ENCODE data around the gene ZFAND3. TPM values are rescaled to one million over a fixed set of nuclear protein-coding genes. Genes with fewer than 3 reads are reported as not detected.

The ZFAND3 gene
- polyA plus RNA-seq, 2 of the 4 experiments (the other 2 are of a cell fraction), result 12.0 to 50.0 TPM

DNA sequence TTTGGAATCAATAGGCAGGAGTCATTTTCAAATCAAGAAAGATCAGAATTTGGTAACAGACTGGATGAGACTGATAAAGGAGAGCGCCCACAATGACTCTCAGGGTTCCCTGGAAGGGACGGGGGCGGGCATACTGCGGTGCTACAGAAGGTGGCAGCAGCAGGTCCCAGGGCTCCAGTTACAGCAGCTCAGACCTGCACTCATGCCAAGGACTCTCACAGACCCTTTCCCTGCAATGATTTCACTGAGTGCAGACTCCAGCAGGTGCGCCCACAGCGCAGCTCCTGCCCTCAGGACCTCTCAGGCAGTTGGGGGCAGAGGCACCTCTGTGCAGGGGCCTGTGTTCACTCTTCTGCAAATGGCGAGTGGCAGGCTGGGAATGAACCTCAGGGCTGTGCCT, 359.8 kb downstream of the ZFAND3 start:
- no peaks in the 10 kb centered on the region for H3K9me3 ChIP-seq
- ATAC-seq (peak in 1 of 2 experiments; percentile 32; a peak in 2 of 6 replicates), FAIRE-seq (no peak), DNase-seq (ENCODE audit: low read depth in 1 of 2, low spot score in 1 of 2) (no peak)
- 94% methylated on average over 5 of the region's 7 CpGs for WGBS (ENCODE audit: missing lambda C conversion rate)
- ChIA-PET CTCF (no interaction called here), POLR2A (no interaction called here)
- TF ChIP-seq RNF2 (IDR thresholded peaks at IDR 0.05; ENCODE audit: borderline replicate concordance, low read depth), result no peak
- no peak for TF ChIP-seq JUNB (IDR thresholded peaks at IDR 0.05)
- TF ChIP-seq RARB (CRISPR knock-in tag; IDR thresholded peaks at IDR 0.05), result no peak
- TF ChIP-seq ZFP36 (IDR thresholded peaks at IDR 0.05; ENCODE audit: borderline replicate concordance, partially characterized antibody), result no peak
- TF ChIP-seq HEYL (CRISPR knock-in tag; IDR thresholded peaks at IDR 0.05), result no peak
- no peak for TF ChIP-seq FOXS1 (CRISPR knock-in tag; IDR thresholded peaks at IDR 0.05)
- no peak for TF ChIP-seq PBX3 (IDR thresholded peaks at IDR 0.05)
- H3K4me3 ChIP-seq, result no peak overlapping the region
- no peak overlapping the region for H3K4me2 ChIP-seq
- H3K27ac ChIP-seq, result no peak overlapping the region
- H3K4me1 ChIP-seq, result no peaks in the 10 kb centered on the region

DNA sequence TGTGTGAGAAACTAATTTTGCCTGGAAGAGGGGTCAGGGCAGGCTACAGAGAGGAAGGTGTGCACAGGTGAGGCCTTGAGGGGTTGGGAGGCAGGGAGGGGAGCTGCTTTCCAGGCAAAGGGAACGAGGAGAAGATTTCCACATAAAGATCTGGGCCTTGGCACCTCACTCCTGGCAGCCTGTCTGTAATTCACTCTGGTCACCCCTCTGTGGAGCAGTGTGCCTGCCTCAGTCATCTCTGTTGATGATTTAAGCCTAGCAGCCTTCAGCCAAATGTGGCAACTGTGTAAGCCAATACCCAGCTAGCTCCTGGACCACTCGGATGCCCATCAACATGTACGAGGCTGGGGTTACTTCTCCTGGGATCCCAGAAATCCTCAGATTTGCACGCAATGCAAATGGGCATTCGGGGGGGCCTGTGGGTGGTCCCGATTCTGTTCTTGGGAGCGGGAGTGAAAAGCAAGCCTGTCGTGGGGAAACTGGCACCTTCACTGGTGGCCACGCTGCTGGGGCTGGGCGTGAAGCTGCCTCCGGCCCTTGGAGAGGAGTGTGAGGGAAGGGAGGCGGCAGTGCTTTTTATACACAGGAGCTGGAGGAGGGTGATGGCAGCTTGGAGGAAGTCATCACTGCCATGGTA, 360.4 kb downstream of the ZFAND3 start:
- H3K4me2 ChIP-seq, result no peak overlapping the region
- WGBS (ENCODE audit: missing lambda C conversion rate), result 78% methylated on average over 8 of the region's 12 CpGs
- no peak for TF ChIP-seq FOXS1 (CRISPR knock-in tag; IDR thresholded peaks at IDR 0.05)
- TF ChIP-seq SMC3 (IDR thresholded peaks at IDR 0.05), result no peak
- no peak for TF ChIP-seq MAX (IDR thresholded peaks at IDR 0.05)
- TF ChIP-seq HOXA7 (CRISPR knock-in tag; IDR thresholded peaks at IDR 0.05), result no peak
- TF ChIP-seq NPAS2 (CRISPR knock-in tag; IDR thresholded peaks at IDR 0.05; ENCODE audit: borderline replicate concordance), result no peak
- no peak for TF ChIP-seq POLR2A (IDR thresholded peaks at IDR 0.05; ENCODE audit: low read length)
- TF ChIP-seq NR3C1 (IDR thresholded peaks at IDR 0.05), result no peak
- no peak for TF ChIP-seq FOSB (CRISPR knock-in tag; IDR thresholded peaks at IDR 0.05)
- no peak for TF ChIP-seq NFE2L2 (conservative IDR thresholded peaks at IDR 0.05; ENCODE audit: low read length)
- H3K27ac ChIP-seq, result no peak overlapping the region
- POLR2A ChIA-PET, result no interaction called here
- CTCF ChIA-PET, result interaction anchor here (0.9 kb wide), 1 partner anchor 314 kb away, joined by 3 read pairs; no protein-coding TSS in a partner anchor
- H3K9me3 ChIP-seq, result no peaks in the 10 kb centered on the region
- FAIRE-seq, result no peak
- H3K4me1 ChIP-seq, result no peaks in the 10 kb centered on the region
- no peak overlapping the region for H3K4me3 ChIP-seq
- no peak for DNase-seq (ENCODE audit: low read depth in 1 of 2, low spot score in 1 of 2)
- no peak for ATAC-seq

- 91% methylated on average over 10 of the region's 12 CpGs for WGBS (ENCODE audit: missing lambda C conversion rate)
- FAIRE-seq (no peak), ATAC-seq (no peak)
These were observed 361.1 kb downstream of the ZFAND3 start for GRCh38 chr6:38180586-38180985.

More at GRCh38 chr6:38180586-38180985, 361.1 kb downstream of the ZFAND3 start:
- CTCF ChIA-PET, result interaction anchor here (0.9 kb wide), 1 partner anchor 313 kb away, joined by 3 read pairs; no protein-coding TSS in a partner anchor
- Histone ChIP-seq H3K9me3 (no peaks in the 10 kb centered on the region), H3K4me2 (no peak overlapping the region), H3K4me3 (no peak overlapping the region), H3K27ac (no peak overlapping the region), H3K4me1 (no peaks in the 10 kb centered on the region)
- no peak for TF ChIP-seq CTCF (IDR thresholded peaks at IDR 0.05)
- no peak for TF ChIP-seq HOXA7 (CRISPR knock-in tag; IDR thresholded peaks at IDR 0.05)
- DNase-seq (ENCODE audit: low read depth in 1 of 2, low spot score in 1 of 2), result no peak
- POLR2A ChIA-PET, result no interaction called here

Measured in A549 (cell line).